ENCODE data around the gene SMTNL1. TPM values are rescaled to one million over a fixed set of nuclear protein-coding genes. Genes with fewer than 3 reads are reported as not detected.

The SMTNL1 gene
- total RNA-seq, 2 experiments from 2014 or later = not detected

DNA sequence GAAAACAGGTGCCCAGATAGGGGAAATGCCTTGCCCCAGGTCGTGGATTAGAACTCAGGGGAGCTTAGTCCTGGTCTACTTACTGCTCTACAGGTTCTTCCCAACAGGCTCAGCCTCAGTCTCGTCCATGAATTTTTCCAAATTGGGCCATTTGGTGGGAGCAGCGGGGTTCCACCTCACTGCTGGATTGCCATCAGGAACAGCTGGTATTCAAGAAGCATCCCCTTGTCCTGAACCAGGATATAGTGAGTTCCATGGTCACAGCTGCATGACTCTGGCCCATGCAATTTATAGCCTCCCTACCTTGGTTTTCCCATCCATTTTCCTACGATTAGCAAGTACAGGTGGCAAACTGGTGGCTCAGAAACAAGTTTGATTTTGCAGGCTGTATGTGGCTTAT is 36.7 kb downstream of the SMTNL1 start:
- DNase-seq = no peak
- CTCF ChIA-PET = interaction anchor here (9.5 kb wide), 1 partner anchor 67 kb away, joined by 258 read pairs; no protein-coding TSS in a partner anchor
- H3K27me3 Mint-ChIP-seq (ENCODE audit: low read depth) = peaks cover 4% of the 10 kb centered on the region
- no peaks in the 10 kb centered on the region for H3K9me3 Mint-ChIP-seq
- intact Hi-C loops (cut with micrococcal nuclease) = no loop called here
- no peak overlapping the region for H3K4me3 Mint-ChIP-seq
- peaks cover 6% of the 10 kb centered on the region for H3K4me1 Mint-ChIP-seq (ENCODE audit: low read depth)
- H3K27ac Mint-ChIP-seq = no peak overlapping the region
- H3K36me3 Mint-ChIP-seq (ENCODE audit: low read depth) = no peaks in the 10 kb centered on the region

GRCh38 chr11:57584341-57584740 is 46.9 kb downstream of the SMTNL1 start:
- H3K4me3 Mint-ChIP-seq = no peak overlapping the region
- no peaks in the 10 kb centered on the region for H3K9me3 Mint-ChIP-seq
- CTCF ChIA-PET = interaction anchor here (0.6 to 1.7 kb wide), 2 partner anchors 16 to 58 kb away, joined by 4 to 5 read pairs; partner anchors contain the start of gene UBE2L6
- intact Hi-C loops (cut with micrococcal nuclease) = loop anchor here (10.0 kb wide), 1 partner anchor 820 kb away; no protein-coding TSS in a partner anchor
- no peak overlapping the region for H3K27ac Mint-ChIP-seq
- H3K4me1 Mint-ChIP-seq (ENCODE audit: low read depth) = no peaks in the 10 kb centered on the region
- no peaks in the 10 kb centered on the region for H3K27me3 Mint-ChIP-seq (ENCODE audit: low read depth)
- no peak for DNase-seq
- no peaks in the 10 kb centered on the region for H3K36me3 Mint-ChIP-seq (ENCODE audit: low read depth)

GRCh38 chr11:57585301-57585700 is 47.9 kb downstream of the SMTNL1 start:
- no peak overlapping the region for H3K4me3 Mint-ChIP-seq
- intact Hi-C loops (cut with micrococcal nuclease) = loop anchor here (10.0 kb wide), 1 partner anchor 820 kb away; no protein-coding TSS in a partner anchor
- CTCF ChIA-PET = no interaction called here
- H3K9me3 Mint-ChIP-seq = no peaks in the 10 kb centered on the region
- no peaks in the 10 kb centered on the region for H3K36me3 Mint-ChIP-seq (ENCODE audit: low read depth)
- H3K27ac Mint-ChIP-seq = no peak overlapping the region
- H3K4me1 Mint-ChIP-seq (ENCODE audit: low read depth) = no peaks in the 10 kb centered on the region
- no peak for DNase-seq
- no peaks in the 10 kb centered on the region for H3K27me3 Mint-ChIP-seq (ENCODE audit: low read depth)

DNA sequence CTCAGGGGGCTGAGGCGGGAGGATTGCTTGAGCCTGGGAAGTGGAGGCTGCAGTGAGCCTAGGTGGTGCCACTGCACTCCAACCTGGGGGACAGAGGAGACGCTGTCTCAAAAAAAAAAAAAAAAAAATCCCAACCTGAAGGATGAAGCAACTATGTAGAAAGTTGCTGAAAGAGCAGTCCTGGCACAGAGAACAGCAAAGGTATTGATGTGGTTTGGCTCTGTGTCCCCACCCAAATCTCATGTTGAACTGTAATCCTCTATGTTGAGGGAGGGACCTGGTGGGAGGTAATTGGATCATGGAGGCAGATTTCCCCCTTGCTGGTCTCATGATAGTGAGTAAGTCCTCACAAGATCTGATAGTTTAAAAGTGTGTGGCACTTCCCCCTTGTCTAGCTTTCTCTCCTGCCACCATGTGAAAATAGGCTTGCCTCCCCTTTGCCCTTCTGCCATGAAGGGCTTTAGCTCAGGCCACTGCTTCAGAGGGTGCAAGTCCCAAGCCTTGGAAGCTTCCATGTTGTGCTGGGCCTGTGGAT is 49.4 kb downstream of the SMTNL1 start:
- Mint-ChIP-seq H3K27ac (no peak overlapping the region), H3K4me3 (no peak overlapping the region), H3K9me3 (no peaks in the 10 kb centered on the region), H3K36me3 (ENCODE audit: low read depth) (no peaks in the 10 kb centered on the region), H3K27me3 (ENCODE audit: low read depth) (no peaks in the 10 kb centered on the region), H3K4me1 (ENCODE audit: low read depth) (no peaks in the 10 kb centered on the region)
- CTCF ChIA-PET = interaction anchor here (0.6 to 1.0 kb wide), 3 partner anchors 54 to 80 kb away, joined by 3 to 5 read pairs (median 3); no protein-coding TSS in a partner anchor
- intact Hi-C loops (cut with micrococcal nuclease) = loop anchor here (10.0 kb wide), 1 partner anchor 822 kb away; no protein-coding TSS in a partner anchor
- DNase-seq = no peak

DNA sequence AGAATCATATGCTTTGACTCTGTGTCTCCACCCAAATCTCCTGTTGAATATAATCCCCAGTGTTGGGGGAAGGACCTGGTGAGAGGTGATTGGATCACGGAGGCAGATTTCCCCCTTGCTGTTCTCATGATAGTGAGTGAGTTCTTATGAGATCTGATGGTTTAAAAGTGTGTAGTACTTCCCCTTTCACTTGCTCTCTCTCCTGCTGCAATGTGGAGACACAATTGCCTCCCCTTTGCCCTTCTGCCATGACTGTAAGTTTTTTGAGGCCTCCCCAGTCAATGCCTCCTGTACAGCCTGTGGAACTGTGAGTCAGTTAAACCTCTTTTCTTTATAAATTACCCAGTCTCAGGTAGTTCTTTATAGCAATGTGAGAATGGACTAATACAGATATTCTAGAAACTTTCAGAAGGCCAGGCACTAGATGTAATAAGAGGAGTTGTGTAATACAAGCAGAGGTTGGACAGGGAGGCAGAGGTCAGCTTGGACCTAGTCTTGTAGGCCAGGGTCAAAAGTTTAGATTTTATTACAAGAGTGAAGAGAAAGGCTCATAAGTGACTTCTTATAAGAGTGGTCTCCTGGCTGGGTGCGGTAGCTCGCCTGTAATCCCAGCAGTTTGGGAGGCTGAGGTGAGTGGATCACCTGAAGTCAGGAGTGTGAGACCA is 50.8 kb downstream of the SMTNL1 start:
- no peaks in the 10 kb centered on the region for H3K4me1 Mint-ChIP-seq (ENCODE audit: low read depth)
- CTCF ChIA-PET = no interaction called here
- no peak overlapping the region for H3K27ac Mint-ChIP-seq
- no peak for DNase-seq
- H3K9me3 Mint-ChIP-seq = no peaks in the 10 kb centered on the region
- no peaks in the 10 kb centered on the region for H3K36me3 Mint-ChIP-seq (ENCODE audit: low read depth)
- H3K27me3 Mint-ChIP-seq (ENCODE audit: low read depth) = no peaks in the 10 kb centered on the region
- H3K4me3 Mint-ChIP-seq = no peak overlapping the region
- intact Hi-C loops (cut with micrococcal nuclease) = loop anchor here (10.0 kb wide), 1 partner anchor 823 kb away; no protein-coding TSS in a partner anchor

DNA sequence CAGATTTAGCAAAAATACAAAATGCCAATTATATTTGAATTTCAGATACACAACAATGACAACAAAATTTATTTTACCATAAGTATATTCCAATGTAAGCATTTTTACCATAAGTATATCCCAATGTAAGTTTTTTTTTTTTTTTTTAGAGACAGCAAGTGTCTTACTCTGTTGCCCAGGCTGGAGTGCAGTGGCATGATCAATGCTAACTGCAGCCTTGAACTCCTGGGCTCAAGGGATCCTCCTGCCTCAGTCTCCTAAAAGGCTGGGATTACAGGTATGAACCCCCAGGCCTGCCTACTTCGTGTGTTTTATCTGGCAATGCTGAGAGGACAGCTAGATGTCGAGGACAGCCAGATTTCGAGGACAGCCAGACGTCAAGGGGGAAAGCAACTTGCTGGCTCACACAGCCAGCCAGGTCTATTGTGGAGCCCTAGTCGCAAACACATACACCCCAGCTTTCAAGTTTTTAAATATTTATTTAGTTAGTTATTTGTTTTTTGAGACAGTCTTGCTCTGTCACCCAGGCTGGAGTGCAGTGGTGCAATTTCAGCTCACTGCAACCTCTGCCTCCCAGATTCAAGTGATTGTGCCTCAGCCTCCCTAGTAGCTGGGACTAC is 59.0 kb downstream of the SMTNL1 start:
- H3K4me3 Mint-ChIP-seq = no peak overlapping the region
- intact Hi-C loops (cut with micrococcal nuclease) = no loop called here
- no peaks in the 10 kb centered on the region for H3K36me3 Mint-ChIP-seq (ENCODE audit: low read depth)
- no peak for DNase-seq
- peaks cover 3% of the 10 kb centered on the region for H3K4me1 Mint-ChIP-seq (ENCODE audit: low read depth)
- no peaks in the 10 kb centered on the region for H3K9me3 Mint-ChIP-seq
- peaks cover 17% of the 10 kb centered on the region for H3K27me3 Mint-ChIP-seq (ENCODE audit: low read depth)
- CTCF ChIA-PET = interaction anchor here (1.4 to 1.8 kb wide), 3 partner anchors 43 to 48 kb away, joined by 3 to 6 read pairs (median 3); no protein-coding TSS in a partner anchor
- H3K27ac Mint-ChIP-seq = no peak overlapping the region

DNA sequence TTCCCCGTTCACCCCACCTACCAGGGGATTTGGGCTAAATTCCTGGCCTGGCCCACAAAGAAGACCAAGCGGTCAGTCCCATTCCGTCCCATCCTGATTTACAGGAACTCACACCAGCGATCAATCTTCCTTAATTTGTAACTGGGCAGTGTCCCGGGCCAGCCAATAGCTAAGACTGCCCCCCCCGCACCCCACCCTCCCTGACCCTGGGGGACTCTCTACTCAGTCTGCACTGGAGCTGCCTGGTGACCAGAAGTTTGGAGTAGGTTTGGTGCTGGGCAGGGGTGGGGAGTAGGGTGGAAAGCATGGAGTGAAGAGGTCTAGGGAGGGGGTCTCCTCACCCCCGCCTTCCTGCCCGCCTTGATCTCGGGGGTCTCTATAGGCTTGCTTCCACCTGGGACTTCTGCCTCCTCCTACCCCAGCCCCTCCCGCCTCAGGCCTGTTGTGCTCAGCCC is 60.1 kb downstream of the SMTNL1 start, which contains the start of gene SERPING1:
Gene SERPING1 (plus strand): TSS at position 225 of the 455 bp plus-strand sequence. CDS start 586 bp downstream, outside the sequence.
- H3K4me1 Mint-ChIP-seq (ENCODE audit: low read depth) = peaks cover 3% of the 10 kb centered on the region
- no peak within 1 kb of the TSS for H3K4me3 Mint-ChIP-seq
- CTCF ChIA-PET = no interaction called here
- DNase-seq = no peak
- H3K9me3 Mint-ChIP-seq = no peaks in the 10 kb centered on the region
- intact Hi-C loops (cut with micrococcal nuclease) = no loop called here
- no peak within 1 kb of the TSS for H3K27ac Mint-ChIP-seq
- no peaks in the 10 kb centered on the region for H3K36me3 Mint-ChIP-seq (ENCODE audit: low read depth)
- H3K27me3 Mint-ChIP-seq (ENCODE audit: low read depth) = peaks cover 17% of the 10 kb centered on the region

DNA sequence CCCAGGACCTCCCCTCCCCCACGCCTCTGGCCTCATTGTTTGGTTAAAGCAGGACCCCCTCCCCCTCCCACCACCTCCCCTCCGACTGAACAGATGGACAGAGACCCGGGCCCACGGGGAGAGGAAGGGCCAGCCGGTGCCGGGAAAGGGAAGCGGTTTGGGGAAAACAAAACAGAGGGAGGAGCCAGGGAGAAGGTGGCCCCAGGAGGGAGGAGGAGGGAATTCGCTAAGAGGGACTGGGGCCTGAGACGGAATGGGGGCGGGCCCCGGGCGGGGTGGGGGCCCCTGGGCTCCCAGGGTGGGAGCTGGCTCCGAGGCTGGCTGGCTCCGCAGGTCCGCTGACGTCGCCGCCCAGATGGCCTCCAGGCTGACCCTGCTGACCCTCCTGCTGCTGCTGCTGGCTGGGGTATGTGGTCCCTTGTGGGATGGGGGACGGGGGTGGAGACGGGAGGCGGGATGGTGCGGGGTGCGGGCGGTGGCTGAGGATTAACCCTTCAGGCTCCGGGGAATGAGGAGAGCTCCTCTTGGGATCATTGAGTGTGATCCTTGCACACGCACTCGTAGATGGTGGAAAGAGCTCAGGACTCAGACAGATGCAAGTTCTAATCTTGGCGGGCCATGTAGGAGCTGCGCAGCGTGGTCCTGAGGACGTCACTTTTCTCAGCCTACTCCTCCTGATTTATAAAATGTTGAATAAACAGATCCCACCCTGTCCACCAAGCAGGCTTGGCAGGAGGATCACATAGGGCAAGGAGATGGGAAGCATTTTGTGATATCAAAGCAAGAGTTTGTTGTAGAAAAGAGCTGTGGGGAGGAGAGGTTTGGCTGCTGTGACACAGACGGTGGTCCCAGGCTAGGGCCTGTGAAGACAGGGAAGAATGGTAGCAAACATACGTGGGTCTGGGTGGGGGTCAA is 60.8 kb downstream of the SMTNL1 start:
- DNase-seq = no peak
- Mint-ChIP-seq H3K27me3 (ENCODE audit: low read depth) (peaks cover 17% of the 10 kb centered on the region), H3K27ac (no peak overlapping the region), H3K4me1 (ENCODE audit: low read depth) (peaks cover 3% of the 10 kb centered on the region), H3K4me3 (no peak overlapping the region), H3K36me3 (ENCODE audit: low read depth) (no peaks in the 10 kb centered on the region), H3K9me3 (no peaks in the 10 kb centered on the region)
- intact Hi-C loops (cut with micrococcal nuclease) = no loop called here
- CTCF ChIA-PET = interaction anchor here (0.9 kb wide), 1 partner anchor 9 kb away, joined by 3 read pairs; no protein-coding TSS in a partner anchor

GRCh38 chr11:57598831-57599155 is 61.4 kb downstream of the SMTNL1 start:
- intact Hi-C loops (cut with micrococcal nuclease) = no loop called here
- Mint-ChIP-seq H3K36me3 (ENCODE audit: low read depth) (no peaks in the 10 kb centered on the region), H3K4me1 (ENCODE audit: low read depth) (peaks cover 3% of the 10 kb centered on the region), H3K27me3 (ENCODE audit: low read depth) (peaks cover 17% of the 10 kb centered on the region), H3K4me3 (no peak overlapping the region), H3K27ac (no peak overlapping the region), H3K9me3 (no peaks in the 10 kb centered on the region)
- no peak for DNase-seq
- CTCF ChIA-PET = interaction anchor here (0.9 kb wide), 1 partner anchor 8 kb away, joined by 3 read pairs; no protein-coding TSS in a partner anchor

- no peaks in the 10 kb centered on the region for H3K9me3 Mint-ChIP-seq
- peaks cover 3% of the 10 kb centered on the region for H3K4me1 Mint-ChIP-seq (ENCODE audit: low read depth)
- CTCF ChIA-PET = no interaction called here
- intact Hi-C loops (cut with micrococcal nuclease) = no loop called here
- no peaks in the 10 kb centered on the region for H3K36me3 Mint-ChIP-seq (ENCODE audit: low read depth)
- H3K27ac Mint-ChIP-seq = no peak overlapping the region
- H3K4me3 Mint-ChIP-seq = no peak overlapping the region
- peaks cover 17% of the 10 kb centered on the region for H3K27me3 Mint-ChIP-seq (ENCODE audit: low read depth)
- DNase-seq = no peak
Observed at GRCh38 chr11:57599381-57599780, 62.0 kb downstream of the SMTNL1 start.
